K562 (cell line): ENCODE results near the gene TRIM38. TPM values are rescaled to one million over a fixed set of nuclear protein-coding genes. Genes with fewer than 3 reads are reported as not detected.

ENCODE experiments used
- ATF3 ChIP-seq, 2 experiments: fragments of 450-650 bp in 1 of 2; sonication (generic) in 1 of 2; formaldehyde crosslinking in 1 of 2; IDR thresholded peaks in 1 of 2; conservative IDR thresholded peaks in 1 of 2; 2 replicates each; pipeline versions ENCODE4 v1.6.1 to v1.8.1; 2016 to 2023; ENCODE audit warnings: mild to moderate bottlenecking in 2 of 2, moderate library complexity in 2 of 2, inconsistent platforms in 1 of 2, missing genetic modification reagents in 1 of 2
- EP400 ChIP-seq: fragments of 450-650 bp; IDR thresholded peaks from 2 replicates; pipeline ENCODE4 v1.6.1; 2017; ENCODE audit warnings: antibody characterized with exemption, mild to moderate bottlenecking, moderate library complexity
- FOXK2 ChIP-seq, 2 experiments: fragments of 450-650 bp; IDR thresholded peaks in 1 of 2; conservative IDR thresholded peaks in 1 of 2; 2 replicates each; pipeline ENCODE4 v1.6.1; 2016; ENCODE audit warnings: low read depth in 2 of 2, mild to moderate bottlenecking in 1 of 2
- JUNB ChIP-seq: fragments of 450-650 bp; formaldehyde crosslinking; conservative IDR thresholded peaks from 2 replicates; pipeline ENCODE4 v1.4.0; 2020; ENCODE audit warnings: mild to moderate bottlenecking
- JUND ChIP-seq, 2 experiments: IDR thresholded peaks; 2 replicates in 1 of 2; 3 replicates in 1 of 2; pipeline ENCODE4 v1.6.1; 2011; ENCODE audit warnings: borderline replicate concordance in 2 of 2, low read depth in 2 of 2, low read length in 2 of 2, improper control_type of control experiment in 1 of 2, missing biosample characterization in 1 of 2, missing genetic modification characterization in 1 of 2, missing genetic modification reagents in 1 of 2
- KLF16 ChIP-seq: IDR thresholded peaks from 2 replicates; pipeline ENCODE4 v1.6.1; 2016; ENCODE audit warnings: antibody characterized with exemption
- PHB ChIP-seq: fragments of 250-450 bp; sonication (Bioruptor Pico); IDR thresholded peaks from 2 replicates; pipeline ENCODE4 v1.5.0; 2021
- PHF21A ChIP-seq: fragments of 450-650 bp; IDR thresholded peaks from 2 replicates; pipeline ENCODE4 v1.6.1; 2017; ENCODE audit warnings: low read depth, borderline replicate concordance
- RFX1 ChIP-seq: fragments of 450-650 bp; IDR thresholded peaks from 2 replicates; pipeline ENCODE4 v1.6.1; 2016; ENCODE audit warnings: mild to moderate bottlenecking, moderate library complexity
- ZNF121 ChIP-seq: sonication (generic); formaldehyde crosslinking; conservative IDR thresholded peaks from 2 replicates; pipeline ENCODE4 v1.8.0; 2022; ENCODE audit warnings: missing genetic modification reagents
- ZNF124 ChIP-seq: sonication (generic); formaldehyde crosslinking; IDR thresholded peaks from 2 replicates; pipeline ENCODE4 v1.8.1; 2022; ENCODE audit warnings: missing genetic modification reagents
- ZNF239 ChIP-seq: fragments of 250-450 bp; sonication (Bioruptor Pico); IDR thresholded peaks from 2 replicates; pipeline ENCODE4 v1.4.0; 2020; ENCODE audit warnings: mild to moderate bottlenecking
- ZNF280B ChIP-seq: fragments of 250-450 bp; sonication (Bioruptor Pico); IDR thresholded peaks from 2 replicates; pipeline ENCODE4 v1.5.1; 2021; ENCODE audit warnings: mild to moderate bottlenecking
- ZNF444 ChIP-seq: fragments of 250-450 bp; sonication (Bioruptor Pico); IDR thresholded peaks from 2 replicates; pipeline ENCODE4 v1.4.0; 2020; ENCODE audit warnings: mild to moderate bottlenecking, moderate library complexity
- ZNF740 ChIP-seq, 3 experiments: fragments of 200-800 bp in 1 of 3; sonication (Bioruptor generic) in 1 of 3; sonication (generic) in 1 of 3; formaldehyde crosslinking in 1 of 3; IDR thresholded peaks; 2 replicates each; pipeline versions ENCODE4 v1.6.1 to v1.8.0; 2016 to 2022; ENCODE audit warnings: mild to moderate bottlenecking in 2 of 3, missing compliant biosample characterization in 2 of 3, missing genetic modification characterization in 2 of 3, missing genetic modification reagents in 1 of 3
- polyA plus RNA-seq, 8 experiments: library from polyadenylated mRNA; depleted of rRNA in 4 of 8; stranded (reverse) in 5 of 8; unstranded in 3 of 8; fragments of >200 nt; fragmentation: Nextera tagmentation in 2 of 8; fragmentation: Illumina TruSeq in 1 of 8; extraction: Ambion mirVana in 2 of 8; extraction: Trizol in 1 of 8; gene quantifications; 2 replicates each; pipeline versions ENCODE4 v1.2.1 to v1.2.3, GENCODE V29; 2011 to 2014; ENCODE audit warnings: inconsistent platforms in 1 of 8, missing spikeins in 1 of 8
- total RNA-seq, 7 experiments: library from RNA; depleted of rRNA in 6 of 7; stranded (reverse); fragments of >200 nt in 6 of 7; fragmentation: Illumina TruSeq in 2 of 7; extraction: Trizol in 2 of 7; gene quantifications; 2 replicates each; pipeline versions ENCODE4 v1.2.1 to v1.2.3, GENCODE V29; 2011 to 2021; ENCODE audit warnings: low replicate concordance in 1 of 7

TRIM38 gene
- total and polyA plus RNA-seq, 9 of the 15 experiments (the other 6 are each of a cell fraction or from before 2014, with no cell fraction given) = 1.7 to 6.7 (median 6.3) TPM

- TF ChIP-seq EP400 = no peak
- TF ChIP-seq PHF21A = no peak
- TF ChIP-seq RFX1 = no peak
- TF ChIP-seq KLF16 = no peak
- TF ChIP-seq ZNF239 = no peak
- TF ChIP-seq ZNF280B (CRISPR knock-in tag) = no peak
- TF ChIP-seq JUNB (CRISPR knock-in tag) = no peak
- TF ChIP-seq ZNF740 (CRISPR knock-in tag; IDR thresholded peaks at IDR 0.05) = no peak
- TF ChIP-seq ZNF740 (tag; IDR thresholded peaks at IDR 0.05) = no peak
- no peak for TF ChIP-seq ZNF444 (CRISPR knock-in tag)
- TF ChIP-seq FOXK2 (conservative IDR thresholded peaks at IDR 0.05 in 1 of 2, IDR thresholded peaks at IDR 0.05 in 1 of 2; ENCODE audit: low read depth in 2 of 2) = no peak
- no peak for TF ChIP-seq PHB
- no peak for TF ChIP-seq ZNF121
- peak; percentile 60; the same call in 1 of the 2 replicates for TF ChIP-seq ATF3 (IDR thresholded peaks at IDR 0.05)
- no peak for TF ChIP-seq ATF3 (CRISPR knock-in tag; conservative IDR thresholded peaks at IDR 0.05)
- TF ChIP-seq JUND (IDR thresholded peaks at IDR 0.05; ENCODE audit: borderline replicate concordance, low read depth, low read length) = peak; percentile 80
- TF ChIP-seq JUND (tag; IDR thresholded peaks at IDR 0.05; ENCODE audit: borderline replicate concordance, low read depth, low read length) = peak; percentile 39; the same call in 1 of the 3 replicates
- TF ChIP-seq ZNF124 (CRISPR knock-in tag) = no peak
These were observed 44.4 kb upstream of the TRIM38 start (continued) for GRCh38 chr6:25918083-25918683.
